Measurements from ENCODE around the gene EML6. TPM values are rescaled to one million over a fixed set of nuclear protein-coding genes. Genes with fewer than 3 reads are reported as not detected.

Gene EML6
- total RNA-seq, 1 donor from 2014 or later: 0.39 TPM

DNA sequence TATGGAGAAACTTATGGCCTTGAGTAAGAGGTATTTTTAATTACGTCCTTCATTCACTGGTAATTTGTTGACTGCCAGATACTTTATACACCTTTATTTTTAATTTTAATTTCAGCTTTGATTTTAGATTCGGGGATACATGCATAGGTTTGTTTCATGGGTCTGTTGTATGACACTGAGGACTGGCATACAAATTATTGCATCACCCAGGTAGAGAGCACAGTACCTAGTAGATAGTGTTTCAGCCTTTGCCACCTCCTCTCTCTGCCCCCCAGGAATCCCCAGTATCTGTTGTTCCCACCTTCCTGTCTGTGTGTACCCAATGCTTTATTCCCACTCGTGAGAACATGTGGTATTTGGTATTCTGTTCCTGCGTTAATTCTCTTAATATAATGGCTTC is 188.8 kb downstream of the EML6 start:
- H3K4me2 ChIP-seq: no peak overlapping the region
- Mint-ChIP-seq H3K36me3 (no peaks in the 10 kb centered on the region), H3K4me1 (no peaks in the 10 kb centered on the region), H3K9me3 (no peaks in the 10 kb centered on the region), H3K27ac (no peak overlapping the region), H3K27me3 (ENCODE audit: insufficient read depth, low read depth) (no peaks in the 10 kb centered on the region), H3K4me3 (no peak overlapping the region)
- no peaks in the 10 kb centered on the region for H3K9me3 ChIP-seq (ENCODE audit: low read depth)
- no peak overlapping the region for H2AFZ ChIP-seq (replicated peaks)
- no peak overlapping the region for H3K9ac ChIP-seq
- H3F3A ChIP-seq (ENCODE audit: low read depth): no peaks in the 10 kb centered on the region
- no peak overlapping the region for H3K4me3 ChIP-seq
- no peaks in the 10 kb centered on the region for H3K4me1 ChIP-seq
- DNase-seq (ENCODE audit: low spot score): no peak
- no peak overlapping the region for H3K27ac ChIP-seq
- H4K20me1 ChIP-seq (ENCODE audit: low read depth): no peaks in the 10 kb centered on the region
- no peaks in the 10 kb centered on the region for H3K36me3 ChIP-seq
- H3K79me2 ChIP-seq (ENCODE audit: low read depth): no peaks in the 10 kb centered on the region
- H3K27me3 ChIP-seq: no peaks in the 10 kb centered on the region
- TF ChIP-seq, protein P1, sequence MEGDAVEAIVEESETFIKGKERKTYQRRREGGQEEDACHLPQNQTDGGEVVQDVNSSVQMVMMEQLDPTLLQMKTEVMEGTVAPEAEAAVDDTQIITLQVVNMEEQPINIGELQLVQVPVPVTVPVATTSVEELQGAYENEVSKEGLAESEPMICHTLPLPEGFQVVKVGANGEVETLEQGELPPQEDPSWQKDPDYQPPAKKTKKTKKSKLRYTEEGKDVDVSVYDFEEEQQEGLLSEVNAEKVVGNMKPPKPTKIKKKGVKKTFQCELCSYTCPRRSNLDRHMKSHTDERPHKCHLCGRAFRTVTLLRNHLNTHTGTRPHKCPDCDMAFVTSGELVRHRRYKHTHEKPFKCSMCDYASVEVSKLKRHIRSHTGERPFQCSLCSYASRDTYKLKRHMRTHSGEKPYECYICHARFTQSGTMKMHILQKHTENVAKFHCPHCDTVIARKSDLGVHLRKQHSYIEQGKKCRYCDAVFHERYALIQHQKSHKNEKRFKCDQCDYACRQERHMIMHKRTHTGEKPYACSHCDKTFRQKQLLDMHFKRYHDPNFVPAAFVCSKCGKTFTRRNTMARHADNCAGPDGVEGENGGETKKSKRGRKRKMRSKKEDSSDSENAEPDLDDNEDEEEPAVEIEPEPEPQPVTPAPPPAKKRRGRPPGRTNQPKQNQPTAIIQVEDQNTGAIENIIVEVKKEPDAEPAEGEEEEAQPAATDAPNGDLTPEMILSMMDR (IDR thresholded peaks at IDR 0.05): no peak
- TF ChIP-seq EZH2 (IDR thresholded peaks at IDR 0.05) (no peak), EZH2phosphoT487 (IDR thresholded peaks at IDR 0.05) (no peak)

DNA sequence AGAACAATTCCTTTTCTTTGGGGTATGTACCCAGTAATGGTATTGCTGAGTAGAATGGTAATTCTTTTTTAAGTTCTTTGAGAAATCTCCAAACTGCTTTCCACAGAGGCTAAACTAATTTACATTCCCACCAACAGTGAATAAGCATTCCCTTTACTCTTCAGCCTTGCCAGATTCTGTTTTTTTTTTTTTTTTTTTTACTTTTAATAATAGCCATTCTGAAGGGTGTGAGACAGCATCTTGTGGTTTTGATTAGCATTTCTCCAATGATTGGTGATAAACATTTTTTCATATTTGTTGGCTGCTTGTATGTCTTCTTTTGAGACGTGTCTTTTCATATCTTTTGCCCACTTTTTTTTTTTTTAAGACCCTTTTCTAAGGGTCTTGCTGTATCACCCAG is 189.4 kb downstream of the EML6 start:
- Histone ChIP-seq H3K4me1 (no peaks in the 10 kb centered on the region), H3F3A (ENCODE audit: low read depth) (no peaks in the 10 kb centered on the region), H3K27ac (no peak overlapping the region), H3K27me3 (no peaks in the 10 kb centered on the region), H3K36me3 (no peaks in the 10 kb centered on the region), H4K20me1 (ENCODE audit: low read depth) (no peaks in the 10 kb centered on the region), H2AFZ (replicated peaks) (no peak overlapping the region), H3K4me3 (no peak overlapping the region), H3K9ac (no peak overlapping the region), H3K4me2 (no peak overlapping the region), H3K79me2 (ENCODE audit: low read depth) (no peaks in the 10 kb centered on the region), H3K9me3 (ENCODE audit: low read depth) (no peaks in the 10 kb centered on the region)
- no peak overlapping the region for H3K4me3 Mint-ChIP-seq
- no peaks in the 10 kb centered on the region for H3K9me3 Mint-ChIP-seq
- no peak overlapping the region for H3K27ac Mint-ChIP-seq
- no peak for TF ChIP-seq EZH2phosphoT487 (IDR thresholded peaks at IDR 0.05)
- no peak for TF ChIP-seq EZH2 (IDR thresholded peaks at IDR 0.05)
- TF ChIP-seq, protein P1 (IDR thresholded peaks at IDR 0.05): no peak
- no peaks in the 10 kb centered on the region for H3K36me3 Mint-ChIP-seq
- H3K27me3 Mint-ChIP-seq (ENCODE audit: insufficient read depth, low read depth): no peaks in the 10 kb centered on the region
- DNase-seq (ENCODE audit: low spot score): no peak
- H3K4me1 Mint-ChIP-seq: no peaks in the 10 kb centered on the region

DNA sequence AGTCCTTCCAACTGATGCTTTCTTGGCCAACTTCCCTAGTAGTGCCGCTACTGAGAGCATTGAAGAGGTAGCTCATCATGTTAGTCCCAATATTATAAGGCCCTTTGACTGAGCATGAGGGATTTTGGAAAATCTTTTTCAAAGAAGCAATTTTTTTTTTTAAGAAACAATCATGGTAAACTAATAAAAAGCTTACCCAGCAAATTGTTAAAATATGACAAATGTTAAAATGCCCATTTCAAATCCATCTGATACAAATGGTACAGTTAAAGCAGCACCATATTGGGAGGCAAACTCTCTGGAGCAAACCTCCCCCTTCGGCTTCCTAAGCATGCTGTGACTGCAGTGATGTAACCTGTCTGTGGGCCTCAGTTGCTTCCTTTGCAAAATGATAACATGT is 191.2 kb downstream of the EML6 start:
- no peak overlapping the region for H3K4me3 Mint-ChIP-seq
- H3K9me3 Mint-ChIP-seq: no peaks in the 10 kb centered on the region
- Histone ChIP-seq H3K4me2 (no peak overlapping the region), H3K4me3 (no peak overlapping the region), H3K36me3 (no peaks in the 10 kb centered on the region), H3K4me1 (no peaks in the 10 kb centered on the region), H3F3A (ENCODE audit: low read depth) (no peaks in the 10 kb centered on the region), H4K20me1 (ENCODE audit: low read depth) (no peaks in the 10 kb centered on the region), H3K79me2 (ENCODE audit: low read depth) (no peaks in the 10 kb centered on the region), H2AFZ (replicated peaks) (no peak overlapping the region), H3K27me3 (no peaks in the 10 kb centered on the region), H3K27ac (no peak overlapping the region), H3K9me3 (ENCODE audit: low read depth) (no peaks in the 10 kb centered on the region), H3K9ac (no peak overlapping the region)
- H3K36me3 Mint-ChIP-seq: no peaks in the 10 kb centered on the region
- no peaks in the 10 kb centered on the region for H3K4me1 Mint-ChIP-seq
- no peak for DNase-seq (ENCODE audit: low spot score)
- H3K27me3 Mint-ChIP-seq (ENCODE audit: insufficient read depth, low read depth): no peaks in the 10 kb centered on the region
- TF ChIP-seq EZH2 (IDR thresholded peaks at IDR 0.05) (no peak), EZH2phosphoT487 (IDR thresholded peaks at IDR 0.05) (no peak)
- TF ChIP-seq, protein P1 (IDR thresholded peaks at IDR 0.05): no peak
- no peak overlapping the region for H3K27ac Mint-ChIP-seq
